IPS-15b (cell line): ENCODE data around the gene KDM4D.

Source experiments
- H3K27me3 ChIP-seq: one replicate; pipeline ENCODE4 v1.6.1; 2013; ENCODE audit warnings: low read length; ENCODE audit not compliant: control insufficient read depth, insufficient read depth
- H3K36me3 ChIP-seq: one replicate; pipeline ENCODE4 v1.6.1; 2013; ENCODE audit warnings: low read length; ENCODE audit not compliant: control insufficient read depth, insufficient read depth
- H3K4me1 ChIP-seq: one replicate; pipeline ENCODE4 v1.6.1; 2013; ENCODE audit warnings: mild to moderate bottlenecking, low read length; ENCODE audit not compliant: control insufficient read depth, insufficient read depth
- H3K4me3 ChIP-seq: one replicate; pipeline ENCODE4 v1.5.1; 2013; ENCODE audit warnings: low read depth, low read length
- H3K9ac ChIP-seq: one replicate; pipeline ENCODE4 v1.6.1; 2013; ENCODE audit warnings: low read depth, mild to moderate bottlenecking, low read length
- H3K9me3 ChIP-seq: one replicate; pipeline ENCODE4 v1.6.1; 2013; ENCODE audit warnings: mild to moderate bottlenecking, low read length; ENCODE audit not compliant: control insufficient read depth, insufficient read depth

Gene KDM4D

GRCh38 chr11:95042906-95043305 lies 69.4 kb downstream of the KDM4D start:
- Histone ChIP-seq H3K27me3 (no peaks in the 10 kb centered on the region), H3K9me3 (no peaks in the 10 kb centered on the region), H3K36me3 (no peaks in the 10 kb centered on the region), H3K9ac (no peak overlapping the region), H3K4me3 (no peak overlapping the region), H3K4me1 (no peaks in the 10 kb centered on the region)

- H3K4me3 ChIP-seq = no peak overlapping the region
- H3K9ac ChIP-seq = no peak overlapping the region
- H3K27me3 ChIP-seq = no peaks in the 10 kb centered on the region
- H3K9me3 ChIP-seq = no peaks in the 10 kb centered on the region
- no peaks in the 10 kb centered on the region for H3K4me1 ChIP-seq
- no peaks in the 10 kb centered on the region for H3K36me3 ChIP-seq
Observed at GRCh38 chr11:95044010-95044409, 70.5 kb downstream of the KDM4D start.

- no peaks in the 10 kb centered on the region for H3K36me3 ChIP-seq
- no peaks in the 10 kb centered on the region for H3K27me3 ChIP-seq
- H3K9me3 ChIP-seq = no peaks in the 10 kb centered on the region
- no peaks in the 10 kb centered on the region for H3K4me1 ChIP-seq
- no peak overlapping the region for H3K9ac ChIP-seq
- no peak overlapping the region for H3K4me3 ChIP-seq
Observed at GRCh38 chr11:95045812-95046211, 72.3 kb downstream of the KDM4D start.
